MM.1S (cell line): ENCODE measurements around the gene PPP1R9B.

Experiments used
- CTCF ChIP-seq: fragments of 300-600 bp; sonication (generic); IDR thresholded peaks from 2 replicates; pipeline ENCODE4 v1.5.1; 2016; ENCODE audit warnings: antibody characterized with exemption, low read length, mixed read lengths
- EZH2 ChIP-seq: fragments of 300-600 bp; sonication (generic); optimal IDR thresholded peaks from 2 replicates; pipeline ENCODE3; 2017; ENCODE audit warnings: low read depth, mild to moderate bottlenecking, antibody characterized with exemption, low read length, mixed read lengths

GRCh38 chr17:50191359-50192143, 41.1 kb upstream of the PPP1R9B start:
- TF ChIP-seq CTCF, result no peak
- no peak for TF ChIP-seq EZH2
